Hepatocyte (in vitro differentiated cells): Measurements from ENCODE around the gene FXYD1. TPM values are rescaled to one million over a fixed set of nuclear protein-coding genes. Genes with fewer than 3 reads are reported as not detected.

Source experiments
- DNase-seq: peaks from one replicate; pipeline ENCODE4 v3.0.0-alpha.2; 2016; ENCODE audit warnings: low spot score
- H2AFZ ChIP-seq: fragments of 200-600 bp; sonication (generic); 2 replicates; pipeline ENCODE4 v1.6.0; 2016; ENCODE audit warnings: antibody characterized with exemption, mild to moderate bottlenecking
- H3K27ac ChIP-seq: fragments of 200-600 bp; sonication (generic); 2 replicates; pipeline ENCODE4 v1.5.1; 2016; ENCODE audit warnings: mild to moderate bottlenecking
- H3K27me3 ChIP-seq: fragments of 200-600 bp; sonication (generic); 2 replicates; pipeline ENCODE4 v1.6.1; 2016
- H3K36me3 ChIP-seq: fragments of 200-600 bp; sonication (generic); replicated peaks from 2 replicates; pipeline ENCODE4 v1.5.1; 2016; ENCODE audit warnings: low read depth; ENCODE audit not compliant: insufficient read depth
- H3K4me1 ChIP-seq: fragments of 200-600 bp; sonication (generic); 2 replicates; pipeline ENCODE4 v1.5.1; 2016; ENCODE audit warnings: mild to moderate bottlenecking, moderate library complexity; ENCODE audit not compliant: insufficient read depth
- H3K4me2 ChIP-seq: fragments of 200-600 bp; sonication (generic); 2 replicates; pipeline ENCODE4 v1.6.0; 2016
- H3K4me3 ChIP-seq: fragments of 200-600 bp; sonication (generic); 2 replicates; pipeline ENCODE4 v1.5.1; 2016; ENCODE audit warnings: mild to moderate bottlenecking
- H3K79me2 ChIP-seq: fragments of 200-600 bp; sonication (generic); 2 replicates; pipeline ENCODE4 v1.6.0; 2017; ENCODE audit warnings: mild to moderate bottlenecking
- H3K9me2 ChIP-seq: fragments of 200-600 bp; sonication (generic); replicated peaks from 2 replicates; pipeline ENCODE4 v1.6.0; 2017; ENCODE audit warnings: mild to moderate bottlenecking; ENCODE audit not compliant: insufficient read depth
- H3K9me3 ChIP-seq: fragments of 200-600 bp; sonication (generic); 2 replicates; pipeline ENCODE4 v1.5.1; 2016; ENCODE audit warnings: low read depth, mild to moderate bottlenecking
- H4K20me1 ChIP-seq: fragments of 200-600 bp; sonication (generic); 2 replicates; pipeline ENCODE4 v1.6.0; 2016; ENCODE audit warnings: mild to moderate bottlenecking; ENCODE audit not compliant: insufficient read depth, poor library complexity, severe bottlenecking
- CTCF ChIP-seq: fragments of 200-600 bp; sonication (generic); IDR thresholded peaks from 2 replicates; pipeline ENCODE4 v1.5.1; 2016; ENCODE audit warnings: antibody characterized with exemption, mild to moderate bottlenecking; ENCODE audit not compliant: poor library complexity
- EZH2 ChIP-seq: fragments of 200-600 bp; sonication (generic); IDR thresholded peaks from 2 replicates; pipeline ENCODE4 v1.6.1; 2016; ENCODE audit warnings: antibody characterized with exemption, mild to moderate bottlenecking, borderline replicate concordance
- EZH2phosphoT487 ChIP-seq: fragments of 200-600 bp; sonication (generic); IDR thresholded peaks from one replicate; pipeline ENCODE4 v1.6.1; 2018; ENCODE audit warnings: antibody characterized with exemption, mild to moderate bottlenecking, low read depth, moderate library complexity; ENCODE audit not compliant: unreplicated experiment, severe bottlenecking
- WGBS: methylation state at CpG from one replicate; pipeline ENCODE4 v1.1.6; 2016; ENCODE audit warnings: low lambda C conversion rate; ENCODE audit errors: missing lambda C conversion rate; 5-methylcytosine and 5-hydroxymethylcytosine counted together
- polyA plus RNA-seq: library from polyadenylated mRNA; unstranded; fragments of >200 nt; fragmentation: Nextera tagmentation; extraction: Ambion mirVana; gene quantifications from 2 replicates; pipeline ENCODE4 v1.2.1, GENCODE V29; 2016
- total RNA-seq: library from RNA; depleted of rRNA; stranded (reverse); fragments of >200 nt; gene quantifications from 2 replicates; pipeline ENCODE4 v1.2.3, GENCODE V29; 2014

Gene FXYD1
- total and polyA plus RNA-seq, 2 experiments from 2014 or later: 2.9 to 22.0 TPM

GRCh38 chr19:35170359-35171061, 31.9 kb downstream of the FXYD1 start:
- no peaks in the 10 kb centered on the region for H3K9me2 ChIP-seq
- H3K4me3 ChIP-seq: no peak overlapping the region
- H3K79me2 ChIP-seq: no peaks in the 10 kb centered on the region
- no peaks in the 10 kb centered on the region for H3K27me3 ChIP-seq
- no peak overlapping the region for H3K4me2 ChIP-seq
- no peaks in the 10 kb centered on the region for H4K20me1 ChIP-seq
- no peak overlapping the region for H2AFZ ChIP-seq
- H3K9me3 ChIP-seq: no peaks in the 10 kb centered on the region
- no peak for TF ChIP-seq CTCF
- no peak for TF ChIP-seq EZH2
- no peak for TF ChIP-seq EZH2phosphoT487
- no peak for DNase-seq
- H3K4me1 ChIP-seq: no peaks in the 10 kb centered on the region
- H3K36me3 ChIP-seq: no peaks in the 10 kb centered on the region
- 80% methylated on average over 7 of the region's 7 CpGs for WGBS
- H3K27ac ChIP-seq: no peak overlapping the region

- Histone ChIP-seq H3K27me3 (no peaks in the 10 kb centered on the region), H3K9me2 (no peaks in the 10 kb centered on the region), H3K4me1 (no peaks in the 10 kb centered on the region), H2AFZ (no peak overlapping the region), H3K79me2 (no peaks in the 10 kb centered on the region), H3K9me3 (no peaks in the 10 kb centered on the region), H3K4me2 (no peak overlapping the region), H3K36me3 (no peaks in the 10 kb centered on the region), H4K20me1 (no peaks in the 10 kb centered on the region), H3K4me3 (no peak overlapping the region), H3K27ac (no peak overlapping the region)
- DNase-seq: no peak
- no peak for TF ChIP-seq CTCF
- no peak for TF ChIP-seq EZH2
- TF ChIP-seq EZH2phosphoT487: no peak
- WGBS: 77% methylated on average over 3 of the region's 3 CpGs
Observed at GRCh38 chr19:35171730-35172129, 33.1 kb downstream of the FXYD1 start.

GRCh38 chr19:35174226-35174625, 35.6 kb downstream of the FXYD1 start:
- no peak overlapping the region for H3K4me2 ChIP-seq
- no peaks in the 10 kb centered on the region for H3K9me2 ChIP-seq
- no peaks in the 10 kb centered on the region for H3K27me3 ChIP-seq
- H2AFZ ChIP-seq: no peak overlapping the region
- no peaks in the 10 kb centered on the region for H3K36me3 ChIP-seq
- H3K4me1 ChIP-seq: no peaks in the 10 kb centered on the region
- TF ChIP-seq EZH2 (no peak), CTCF (no peak), EZH2phosphoT487 (no peak)
- H3K4me3 ChIP-seq: no peak overlapping the region
- H3K79me2 ChIP-seq: no peaks in the 10 kb centered on the region
- H3K9me3 ChIP-seq: no peaks in the 10 kb centered on the region
- no peak overlapping the region for H3K27ac ChIP-seq
- no peak for DNase-seq
- 94% methylated on average over 5 of the region's 6 CpGs for WGBS
- no peaks in the 10 kb centered on the region for H4K20me1 ChIP-seq
